Tibial artery (tissue), 4 donors: Measurements from ENCODE around the gene CD74.
"Not testable (repeated sequence)": the region's sequence is repeated elsewhere in the genome, so short reads cannot be mapped to it uniquely, and the experiment has no call there.

ENCODE experiments used
- DNase-seq, 2 donors: peaks; one replicate each; pipeline ENCODE4 v3.0.0-alpha.2; 2019
- H3K27ac ChIP-seq, 2 donors: fragments of 200-600 bp; sonication (generic) in 1 of 2; 1 replicate in 1 of 2; 2 replicates in 1 of 2; pipeline ENCODE4 v1.5.1; 2018 to 2019; ENCODE audit warnings: mild to moderate bottlenecking in 1 of 2
- H3K27me3 ChIP-seq, 2 donors: fragments of 200-600 bp; sonication (generic) in 1 of 2; one replicate each; pipeline versions ENCODE4 v1.5.1 to v1.6.0; 2016 to 2019
- H3K36me3 ChIP-seq, 3 donors: fragments of 200-600 bp; sonication (generic) in 2 of 3; one replicate each; pipeline ENCODE4 v1.5.1; 2016 to 2019; ENCODE audit warnings: mild to moderate bottlenecking in 2 of 3
- H3K4me1 ChIP-seq, 4 donors: fragments of 200-600 bp; sonication (generic) in 2 of 4; 1 replicate in 3 of 4; 2 replicates in 1 of 4; pipeline ENCODE4 v1.5.1; 2016 to 2019
- H3K4me3 ChIP-seq, 2 donors: fragments of 200-600 bp; sonication (generic) in 1 of 2; 1 replicate in 1 of 2; 2 replicates in 1 of 2; pipeline ENCODE4 v1.5.1; 2018 to 2019; ENCODE audit warnings: mild to moderate bottlenecking in 2 of 2
- H3K9me3 ChIP-seq, 3 donors: fragments of 200-600 bp; sonication (generic) in 1 of 3; one replicate each; pipeline ENCODE4 v1.5.1; 2016 to 2019
- intact Hi-C: fragments of 100-400 bp; cut with DNase I; formaldehyde crosslinking; loops from one replicate; pipeline ENCODE4 v1.15.0; 2023; ENCODE audit warnings: low total_unique reads
- TF ChIP-seq, protein P1 (sequence below), 2 experiments: fragments of 200-600 bp in 1 of 2; fragments of 450-650 bp in 1 of 2; IDR thresholded peaks; one replicate each; pipeline ENCODE4 v1.5.1; 2017 to 2019; ENCODE audit warnings: antibody characterized with exemption in 2 of 2, mild to moderate bottlenecking in 1 of 2, moderate library complexity in 1 of 2

The CD74 gene

DNA sequence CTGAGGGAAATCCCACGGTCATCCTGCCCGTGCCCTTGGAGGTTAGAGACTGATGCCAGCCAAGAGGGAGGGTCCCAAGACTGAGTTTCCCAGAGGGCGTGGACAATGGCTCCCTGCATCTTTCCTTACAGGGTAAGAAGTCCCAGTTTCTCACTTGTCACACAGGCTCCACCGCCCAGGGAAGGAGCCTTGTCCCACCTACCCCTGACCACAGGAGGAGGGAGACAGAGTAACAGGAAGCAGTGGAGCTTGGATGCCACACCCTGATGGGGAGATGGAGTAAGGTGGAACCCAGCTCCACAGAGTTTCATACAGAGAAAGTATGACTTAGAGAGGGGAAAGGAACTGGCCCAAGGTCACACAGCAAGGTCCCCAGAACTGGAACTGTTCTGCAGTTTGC, 9.4 kb upstream of the CD74 start:
- TF ChIP-seq, protein P1, sequence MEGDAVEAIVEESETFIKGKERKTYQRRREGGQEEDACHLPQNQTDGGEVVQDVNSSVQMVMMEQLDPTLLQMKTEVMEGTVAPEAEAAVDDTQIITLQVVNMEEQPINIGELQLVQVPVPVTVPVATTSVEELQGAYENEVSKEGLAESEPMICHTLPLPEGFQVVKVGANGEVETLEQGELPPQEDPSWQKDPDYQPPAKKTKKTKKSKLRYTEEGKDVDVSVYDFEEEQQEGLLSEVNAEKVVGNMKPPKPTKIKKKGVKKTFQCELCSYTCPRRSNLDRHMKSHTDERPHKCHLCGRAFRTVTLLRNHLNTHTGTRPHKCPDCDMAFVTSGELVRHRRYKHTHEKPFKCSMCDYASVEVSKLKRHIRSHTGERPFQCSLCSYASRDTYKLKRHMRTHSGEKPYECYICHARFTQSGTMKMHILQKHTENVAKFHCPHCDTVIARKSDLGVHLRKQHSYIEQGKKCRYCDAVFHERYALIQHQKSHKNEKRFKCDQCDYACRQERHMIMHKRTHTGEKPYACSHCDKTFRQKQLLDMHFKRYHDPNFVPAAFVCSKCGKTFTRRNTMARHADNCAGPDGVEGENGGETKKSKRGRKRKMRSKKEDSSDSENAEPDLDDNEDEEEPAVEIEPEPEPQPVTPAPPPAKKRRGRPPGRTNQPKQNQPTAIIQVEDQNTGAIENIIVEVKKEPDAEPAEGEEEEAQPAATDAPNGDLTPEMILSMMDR (IDR thresholded peaks at IDR 0.05), result no peak
- no peaks in the 10 kb centered on the region for H3K36me3 ChIP-seq
- no peaks in the 10 kb centered on the region for H3K27me3 ChIP-seq
- no peaks in the 10 kb centered on the region for H3K9me3 ChIP-seq
- DNase-seq, result no peak
- H3K27ac ChIP-seq, result no peak overlapping the region
- no peaks in the 10 kb centered on the region for H3K4me1 ChIP-seq
- H3K4me3 ChIP-seq, result no peak overlapping the region
- intact Hi-C loops, result no loop called here

DNA sequence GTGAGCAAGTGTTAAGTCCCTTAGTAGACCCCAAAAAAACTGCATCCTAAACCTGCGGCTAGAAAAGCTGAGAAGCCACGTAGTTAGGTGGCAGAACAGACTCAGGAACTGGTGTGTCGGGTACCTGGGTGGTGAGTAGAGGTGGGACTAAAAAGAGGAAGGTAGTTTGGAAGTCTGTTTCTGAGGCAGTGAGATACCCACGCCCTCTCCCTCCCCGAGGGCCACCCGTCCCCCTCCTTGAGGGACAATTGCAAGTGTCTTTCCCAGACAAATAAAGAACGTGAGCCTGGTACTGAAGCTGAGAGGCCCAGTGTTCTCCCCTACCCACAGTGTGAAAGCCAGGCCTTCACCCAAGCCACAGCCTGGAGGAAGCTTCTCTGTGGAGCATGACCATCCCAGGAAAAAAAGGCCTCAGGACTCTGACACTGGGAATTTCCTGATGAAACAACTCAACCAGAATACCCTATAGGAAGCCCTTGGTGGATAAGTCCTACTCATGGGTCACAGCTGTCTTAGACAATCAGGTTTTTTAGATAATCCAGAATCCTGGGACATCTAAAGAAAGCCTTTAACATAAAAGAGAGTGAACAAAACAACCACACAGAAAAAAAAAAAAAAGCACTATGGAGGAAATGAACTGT, 7.0 kb upstream of the CD74 start:
- Histone ChIP-seq H3K9me3 (no peaks in the 10 kb centered on the region), H3K27me3 (no peaks in the 10 kb centered on the region), H3K36me3 (no peaks in the 10 kb centered on the region), H3K4me3 (no peak overlapping the region), H3K27ac (no peak overlapping the region), H3K4me1 (no peaks in the 10 kb centered on the region)
- intact Hi-C loops, result no loop called here
- TF ChIP-seq, protein P1 (IDR thresholded peaks at IDR 0.05), result no peak
- no peak for DNase-seq

DNA sequence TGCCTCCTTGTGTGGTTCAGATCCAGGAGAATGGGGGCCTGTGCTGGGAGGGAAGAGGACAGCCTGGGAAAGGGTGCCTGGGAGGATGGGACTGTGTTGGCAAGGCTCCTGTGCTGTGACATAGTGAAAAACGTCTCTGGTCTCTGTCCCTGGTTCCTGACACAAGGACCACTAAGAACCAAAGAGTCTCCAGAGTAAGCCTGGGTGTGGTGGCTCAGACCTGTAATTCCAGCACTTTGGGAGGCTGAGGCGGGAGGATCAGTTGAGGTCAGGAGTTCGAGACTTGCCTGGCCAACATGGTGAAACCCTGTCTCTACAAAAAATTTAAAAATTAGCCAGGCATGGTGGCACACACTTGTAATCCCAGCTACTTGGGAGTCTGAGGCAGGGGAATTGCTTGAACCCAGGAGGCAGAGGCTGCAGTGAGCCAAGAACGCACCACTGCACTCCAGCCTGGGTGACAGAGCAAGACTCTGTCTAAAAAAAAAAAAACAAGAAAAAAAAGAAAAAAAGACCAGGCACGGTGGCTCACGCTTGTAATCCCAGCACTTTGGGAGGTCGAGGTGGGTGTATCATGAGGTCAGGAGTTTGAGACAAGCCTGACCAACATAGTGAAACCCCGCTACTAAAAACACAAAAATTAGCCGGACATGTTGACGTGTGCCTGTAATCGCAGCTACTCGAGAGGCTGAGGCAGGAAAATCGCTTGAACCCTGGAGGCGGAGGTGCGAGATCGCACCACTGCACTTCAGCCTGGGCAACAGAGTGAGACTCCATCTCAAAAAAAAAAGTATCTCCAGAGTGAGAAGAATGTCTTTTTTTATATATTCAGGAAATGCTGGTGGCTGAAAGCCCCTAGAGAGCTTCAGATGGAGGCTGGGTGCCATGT, 1.4 kb upstream of the CD74 start:
- DNase-seq, H3K9me3 ChIP-seq, intact Hi-C loops, H3K27me3 ChIP-seq, H3K36me3 ChIP-seq, H3K4me3 ChIP-seq: not testable (repeated sequence)
- Histone ChIP-seq H3K27ac (peak overlapping the region in 1 of 2 donors; percentile 63), H3K4me1 (peaks cover 0 to 19% (median 11%) of the 10 kb centered on the region in 4 donors)

DNA sequence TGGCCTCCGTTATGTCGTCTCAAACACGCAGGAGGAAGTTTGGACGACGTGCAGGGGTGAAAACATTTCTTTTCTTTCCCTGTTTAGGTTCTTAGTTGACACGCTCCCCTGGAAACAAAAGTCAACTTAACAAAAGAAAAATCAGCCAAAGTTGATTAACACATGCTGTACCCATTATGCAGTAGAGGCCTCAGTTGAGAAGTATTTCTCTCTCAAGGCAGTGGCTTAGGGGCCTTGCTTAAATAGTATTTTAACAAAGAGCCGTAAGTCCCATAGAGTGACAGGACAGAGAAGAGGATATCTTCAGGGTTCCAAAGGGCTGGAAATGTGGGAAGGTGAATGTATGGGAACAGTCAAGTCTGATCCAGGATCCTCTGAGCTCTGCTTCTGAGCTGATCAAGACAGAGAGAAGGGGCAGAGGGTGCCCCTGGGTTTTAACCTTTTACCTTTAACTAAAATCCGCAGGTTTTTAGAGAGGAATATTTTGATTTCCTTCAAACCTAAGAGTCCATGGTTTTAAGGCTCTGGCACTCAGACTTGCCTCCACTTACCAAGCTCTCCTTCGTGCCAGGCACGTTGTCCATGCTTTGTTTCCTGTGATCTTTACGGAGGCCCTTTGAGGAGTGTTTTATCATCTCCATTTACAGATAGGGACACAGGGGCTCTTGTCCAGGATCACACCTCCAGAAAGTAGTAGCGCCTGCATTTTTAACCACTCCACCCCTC, 629 bp upstream of the CD74 start:
- H3K36me3 ChIP-seq, result no peaks in the 10 kb centered on the region
- no peak for DNase-seq
- no peaks in the 10 kb centered on the region for H3K27me3 ChIP-seq
- peak overlapping the region in 1 of 2 donors; percentile 63 for H3K27ac ChIP-seq
- intact Hi-C loops, result no loop called here
- peaks cover 0 to 19% (median 11%) of the 10 kb centered on the region in 4 donors for H3K4me1 ChIP-seq
- TF ChIP-seq, protein P1 (IDR thresholded peaks at IDR 0.05), result no peak
- peak overlapping the region in 1 of 2 donors; percentile 46 for H3K4me3 ChIP-seq
- no peaks in the 10 kb centered on the region for H3K9me3 ChIP-seq

DNA sequence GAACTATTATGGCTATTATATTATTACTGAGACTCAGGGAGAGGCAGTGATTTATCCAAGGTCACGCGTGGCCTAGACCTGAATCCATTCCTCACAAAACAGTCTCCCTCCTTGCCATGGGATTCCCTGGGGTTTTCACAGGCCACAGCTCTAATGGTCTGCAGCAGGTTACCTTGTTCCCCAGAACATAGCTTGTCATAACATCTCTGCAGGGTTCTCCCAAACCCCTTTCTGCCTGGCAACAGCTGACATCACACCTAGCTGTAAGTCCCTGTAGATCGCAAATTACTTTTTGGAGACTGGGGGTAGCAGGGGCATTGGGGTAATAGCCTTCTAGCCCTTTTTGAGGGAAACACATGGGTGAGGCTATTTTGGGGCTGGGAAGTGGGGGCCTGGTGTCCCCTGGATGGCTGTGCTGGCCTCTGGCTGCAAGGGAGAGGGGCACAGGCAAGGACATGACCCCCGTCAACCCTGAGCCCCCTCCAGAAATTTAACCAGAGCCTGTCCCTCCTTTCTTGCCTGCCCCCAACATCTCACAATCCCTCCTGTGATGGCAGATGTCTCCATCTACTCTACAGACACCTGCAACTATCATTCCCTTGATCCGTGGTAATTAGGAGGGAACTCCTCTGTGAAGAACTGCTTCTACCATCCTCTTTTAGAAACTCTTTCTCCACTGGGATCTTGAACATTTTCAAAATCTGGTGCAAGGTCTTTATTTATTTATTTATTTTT, 1.3 kb downstream of the CD74 start:
- intact Hi-C loops, result no loop called here
- Histone ChIP-seq H3K36me3 (no peaks in the 10 kb centered on the region), H3K9me3 (no peaks in the 10 kb centered on the region), H3K4me3 (peak overlapping the region; percentile 45 to 46), H3K27ac (peak overlapping the region; percentile 63 to 65), H3K4me1 (peaks cover 0 to 19% (median 11%) of the 10 kb centered on the region in 4 donors), H3K27me3 (no peaks in the 10 kb centered on the region)
- DNase-seq, result peak in 1 of 2 donors; percentile 59
- TF ChIP-seq, protein P1 (IDR thresholded peaks at IDR 0.05), result no peak
